Calu3 (cell line): ENCODE data around the gene TMC4. TPM values are rescaled to one million over a fixed set of nuclear protein-coding genes. Genes with fewer than 3 reads are reported as not detected.
"Not testable (repeated sequence)": the region's sequence is repeated elsewhere in the genome, so short reads cannot be mapped to it uniquely, and the experiment has no call there.

Experiments used
- Bru-seq: library from RNA; stranded (reverse); fragments of 400-500 nt; gene quantifications from one replicate; lab custom pipeline; 2021; lab: Mats Ljungman, UMichigan
- BruChase-seq, 2 experiments: library from RNA; stranded (reverse); fragments of 400-500 nt; gene quantifications; one replicate each; lab custom pipeline; 2021; lab: Mats Ljungman, UMichigan
- BruUV-seq: library from RNA; stranded (reverse); fragments of 400-500 nt; replicated peaks from 2 replicates; lab custom pipeline; 2021; lab: Mats Ljungman, UMichigan
- CTCF ChIA-PET: fragments of 300-600 bp; sonication (Branson Sonifier 250); formaldehyde crosslinking; loops from one replicate; lab custom pipeline; 2022; ENCODE audit warnings: antibody characterized with exemption; lab: Charles Lee
- DNase-seq: peaks from one replicate; pipeline ENCODE4 v3.0.0; 2022
- H3K27ac Mint-ChIP-seq: one replicate; pipeline ENCODE4 v1.8.0; 2022; ENCODE audit warnings: mixed read lengths; ENCODE audit not compliant: unreplicated experiment
- H3K27me3 Mint-ChIP-seq: one replicate; pipeline ENCODE4 v1.8.0; 2022; ENCODE audit warnings: mixed read lengths; ENCODE audit not compliant: unreplicated experiment
- H3K36me3 Mint-ChIP-seq: one replicate; pipeline ENCODE4 v1.8.0; 2022; ENCODE audit warnings: mild to moderate bottlenecking, moderate library complexity, mixed read lengths; ENCODE audit not compliant: insufficient read depth, unreplicated experiment
- H3K4me1 Mint-ChIP-seq: one replicate; pipeline ENCODE4 v1.8.0; 2022; ENCODE audit warnings: mild to moderate bottlenecking, low read depth, mixed read lengths; ENCODE audit not compliant: unreplicated experiment
- H3K4me3 Mint-ChIP-seq: one replicate; pipeline ENCODE4 v1.8.0; 2022; ENCODE audit warnings: mild to moderate bottlenecking, low read depth, moderate library complexity, mixed read lengths; ENCODE audit not compliant: unreplicated experiment
- H3K9me3 Mint-ChIP-seq: one replicate; pipeline ENCODE4 v1.8.0; 2022; ENCODE audit warnings: low read depth, mixed read lengths; ENCODE audit not compliant: unreplicated experiment
- intact Hi-C: fragments of 100-400 bp; cut with micrococcal nuclease; formaldehyde crosslinking; loops from one replicate; pipeline ENCODE4 v1.10.0; 2022; ENCODE audit not compliant: unreplicated experiment
- long read RNA-seq: library from polyadenylated mRNA; stranded (forward); transcript quantifications from one replicate; pipeline ENCODE4 v2.0.0, GENCODE V29; 2022
- total RNA-seq: library from RNA; stranded (reverse); gene quantifications from 2 replicates; pipeline ENCODE4 v1.2.3, GENCODE V29; 2022
- TF ChIP-seq, protein P1 (sequence below): fragments of 200-600 bp; IDR thresholded peaks from one replicate; pipeline ENCODE4 v1.8.0; 2022; ENCODE audit warnings: antibody characterized with exemption; ENCODE audit not compliant: unreplicated experiment

The TMC4 gene, protein sequence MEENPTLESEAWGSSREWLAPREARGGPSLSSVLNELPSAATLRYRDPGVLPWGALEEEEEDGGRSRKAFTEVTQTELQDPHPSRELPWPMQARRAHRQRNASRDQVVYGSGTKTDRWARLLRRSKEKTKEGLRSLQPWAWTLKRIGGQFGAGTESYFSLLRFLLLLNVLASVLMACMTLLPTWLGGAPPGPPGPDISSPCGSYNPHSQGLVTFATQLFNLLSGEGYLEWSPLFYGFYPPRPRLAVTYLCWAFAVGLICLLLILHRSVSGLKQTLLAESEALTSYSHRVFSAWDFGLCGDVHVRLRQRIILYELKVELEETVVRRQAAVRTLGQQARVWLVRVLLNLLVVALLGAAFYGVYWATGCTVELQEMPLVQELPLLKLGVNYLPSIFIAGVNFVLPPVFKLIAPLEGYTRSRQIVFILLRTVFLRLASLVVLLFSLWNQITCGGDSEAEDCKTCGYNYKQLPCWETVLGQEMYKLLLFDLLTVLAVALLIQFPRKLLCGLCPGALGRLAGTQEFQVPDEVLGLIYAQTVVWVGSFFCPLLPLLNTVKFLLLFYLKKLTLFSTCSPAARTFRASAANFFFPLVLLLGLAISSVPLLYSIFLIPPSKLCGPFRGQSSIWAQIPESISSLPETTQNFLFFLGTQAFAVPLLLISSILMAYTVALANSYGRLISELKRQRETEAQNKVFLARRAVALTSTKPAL
- 157 and 166 TPM in 2 replicates for total RNA-seq
- Bru-seq, nascent RNA = percentile 69 among the genes with signal in this experiment
- percentile 91 among the genes with signal in this experiment for BruChase-seq, experiment 1, labeled RNA remaining after a 6-hour chase
- percentile 91 among the genes with signal in this experiment for BruChase-seq, experiment 2, labeled RNA remaining after a 2-hour chase
- long read RNA-seq, transcript TMC4-210 (15 exons, 2,373 nt) = major isoform, 51 of 124 reads
- long read RNA-seq, partial matches to known transcripts = 27 of 124 reads
- long read RNA-seq, other reads (novel, unspliced or antisense) = 45 of 124 reads

DNA sequence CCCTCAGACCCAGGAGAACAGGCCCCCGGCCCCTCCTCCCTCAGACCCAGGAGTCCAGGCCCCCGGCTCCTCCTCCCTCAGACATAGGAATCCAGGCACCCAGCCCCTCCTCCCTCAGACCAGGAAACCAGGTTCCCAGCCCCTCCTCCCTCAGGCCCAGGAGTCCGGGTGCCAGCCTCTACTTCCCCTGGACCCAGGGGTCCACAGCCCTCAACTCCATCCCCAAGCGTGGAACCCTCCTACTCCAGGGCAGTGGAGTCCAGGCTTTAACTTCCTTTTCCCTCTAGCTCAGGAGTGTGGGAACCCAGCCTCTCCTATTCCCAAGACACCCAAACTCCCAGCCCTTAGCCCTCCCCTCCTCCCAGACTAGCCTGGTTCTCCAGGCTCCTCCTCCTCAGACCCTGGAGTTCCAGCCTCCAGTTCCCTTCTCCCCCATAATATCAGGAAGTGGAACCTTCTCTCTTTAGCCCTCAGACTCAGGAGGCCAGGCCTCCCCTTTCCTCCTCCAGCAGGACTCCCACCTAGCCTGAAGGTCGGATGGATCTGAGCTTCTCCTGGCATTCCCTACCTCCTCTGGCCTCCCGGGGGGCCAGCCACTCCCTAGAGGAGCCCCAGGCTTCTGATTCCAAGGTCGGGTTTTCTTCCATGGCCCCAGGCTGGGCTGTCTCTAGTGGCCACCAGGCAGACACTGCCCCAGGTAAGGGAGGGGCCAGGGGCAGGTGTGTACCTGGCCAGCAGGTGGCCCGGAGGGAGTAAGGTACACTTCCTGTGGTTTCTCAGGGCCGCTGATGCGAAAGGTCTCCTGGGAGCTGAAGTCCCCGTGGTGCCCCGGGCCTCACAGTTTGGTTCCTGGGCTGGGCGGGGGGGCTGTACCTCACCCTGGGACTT, at the start of gene TMC4:
Gene TMC4, minus strand, starts transcription at position 690 of the 888 bp plus-strand sequence. Its CDS starts 43 bp downstream, at position 647.
- CTCF ChIA-PET = interaction anchor here (0.6 to 3.5 kb wide), 11 partner anchors 10 to 204 kb away, joined by 3 to 35 read pairs (median 6); partner anchors contain the start of genes LENG1, MBOAT7, RPS9 and TSEN34
- no peaks in the 10 kb centered on the region for H3K9me3 Mint-ChIP-seq
- DNase-seq = peak; percentile 95
- H3K27ac Mint-ChIP-seq = peak within 1 kb of the TSS; percentile 95
- no peaks in the 10 kb centered on the region for H3K27me3 Mint-ChIP-seq
- intact Hi-C loops = loop anchor here (1.0 kb wide), 1 partner anchor 59 kb away; no protein-coding TSS in a partner anchor
- peaks cover 78% of the 10 kb centered on the region for H3K36me3 Mint-ChIP-seq
- H3K4me3 Mint-ChIP-seq = peak within 1 kb of the TSS; percentile 95
- TF ChIP-seq, protein P1, sequence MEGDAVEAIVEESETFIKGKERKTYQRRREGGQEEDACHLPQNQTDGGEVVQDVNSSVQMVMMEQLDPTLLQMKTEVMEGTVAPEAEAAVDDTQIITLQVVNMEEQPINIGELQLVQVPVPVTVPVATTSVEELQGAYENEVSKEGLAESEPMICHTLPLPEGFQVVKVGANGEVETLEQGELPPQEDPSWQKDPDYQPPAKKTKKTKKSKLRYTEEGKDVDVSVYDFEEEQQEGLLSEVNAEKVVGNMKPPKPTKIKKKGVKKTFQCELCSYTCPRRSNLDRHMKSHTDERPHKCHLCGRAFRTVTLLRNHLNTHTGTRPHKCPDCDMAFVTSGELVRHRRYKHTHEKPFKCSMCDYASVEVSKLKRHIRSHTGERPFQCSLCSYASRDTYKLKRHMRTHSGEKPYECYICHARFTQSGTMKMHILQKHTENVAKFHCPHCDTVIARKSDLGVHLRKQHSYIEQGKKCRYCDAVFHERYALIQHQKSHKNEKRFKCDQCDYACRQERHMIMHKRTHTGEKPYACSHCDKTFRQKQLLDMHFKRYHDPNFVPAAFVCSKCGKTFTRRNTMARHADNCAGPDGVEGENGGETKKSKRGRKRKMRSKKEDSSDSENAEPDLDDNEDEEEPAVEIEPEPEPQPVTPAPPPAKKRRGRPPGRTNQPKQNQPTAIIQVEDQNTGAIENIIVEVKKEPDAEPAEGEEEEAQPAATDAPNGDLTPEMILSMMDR = peak; percentile 83
- BruUV-seq = no TSS peak
- H3K4me1 Mint-ChIP-seq = no peaks in the 10 kb centered on the region

DNA sequence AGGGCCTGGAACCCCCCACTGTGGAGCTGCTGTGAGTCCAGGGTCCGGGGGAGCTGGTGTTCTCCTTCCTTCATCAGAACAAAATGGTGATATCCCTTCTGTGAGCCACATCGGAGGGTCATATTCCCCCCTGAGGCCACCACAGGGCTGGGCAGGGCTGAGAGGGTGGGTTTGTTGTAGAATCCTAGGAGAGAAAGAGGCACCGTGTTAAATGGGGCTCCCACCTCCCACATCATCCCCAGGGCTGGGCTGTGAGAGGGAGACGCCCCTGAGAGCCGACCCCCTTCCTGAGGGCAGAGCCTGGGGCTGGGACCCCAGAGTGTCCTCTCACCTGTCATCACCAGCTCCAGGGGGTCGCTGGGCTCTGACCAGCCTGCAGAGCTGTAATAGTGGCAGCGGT, 49.0 kb upstream of the TMC4 start:
- H3K36me3 Mint-ChIP-seq, CTCF ChIA-PET, H3K4me1 Mint-ChIP-seq, H3K9me3 Mint-ChIP-seq, H3K4me3 Mint-ChIP-seq, BruUV-seq, H3K27ac Mint-ChIP-seq, DNase-seq: not testable (repeated sequence)
- H3K27me3 Mint-ChIP-seq = peaks cover 79% of the 10 kb centered on the region
- intact Hi-C loops = loop anchor here (2.0 kb wide), 1 partner anchor 25 kb away; no protein-coding TSS in a partner anchor

DNA sequence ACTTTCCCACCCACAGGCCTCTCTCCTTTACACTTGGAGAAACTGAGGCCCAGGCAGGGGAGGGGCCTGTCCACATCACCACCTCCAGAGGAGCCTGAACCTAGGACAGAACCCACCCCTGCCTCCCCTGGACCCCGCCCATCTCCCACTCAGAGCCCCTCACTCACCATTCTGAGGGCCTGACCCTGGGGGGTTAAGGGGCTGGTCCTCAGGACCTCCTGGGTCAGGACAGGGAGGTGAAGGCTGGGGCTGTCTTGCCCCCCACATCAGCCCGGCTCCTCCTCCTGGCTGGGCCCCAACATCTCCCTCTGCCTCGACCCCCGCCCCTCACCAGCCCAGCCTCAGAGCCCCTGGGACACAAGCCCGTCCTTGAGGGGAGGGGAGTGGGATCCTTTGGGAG, 46.7 kb upstream of the TMC4 start:
- CTCF ChIA-PET, H3K36me3 Mint-ChIP-seq, BruUV-seq, H3K9me3 Mint-ChIP-seq, H3K4me1 Mint-ChIP-seq, intact Hi-C loops, H3K4me3 Mint-ChIP-seq, H3K27ac Mint-ChIP-seq, DNase-seq: not testable (repeated sequence)
- peaks cover 61% of the 10 kb centered on the region for H3K27me3 Mint-ChIP-seq

DNA sequence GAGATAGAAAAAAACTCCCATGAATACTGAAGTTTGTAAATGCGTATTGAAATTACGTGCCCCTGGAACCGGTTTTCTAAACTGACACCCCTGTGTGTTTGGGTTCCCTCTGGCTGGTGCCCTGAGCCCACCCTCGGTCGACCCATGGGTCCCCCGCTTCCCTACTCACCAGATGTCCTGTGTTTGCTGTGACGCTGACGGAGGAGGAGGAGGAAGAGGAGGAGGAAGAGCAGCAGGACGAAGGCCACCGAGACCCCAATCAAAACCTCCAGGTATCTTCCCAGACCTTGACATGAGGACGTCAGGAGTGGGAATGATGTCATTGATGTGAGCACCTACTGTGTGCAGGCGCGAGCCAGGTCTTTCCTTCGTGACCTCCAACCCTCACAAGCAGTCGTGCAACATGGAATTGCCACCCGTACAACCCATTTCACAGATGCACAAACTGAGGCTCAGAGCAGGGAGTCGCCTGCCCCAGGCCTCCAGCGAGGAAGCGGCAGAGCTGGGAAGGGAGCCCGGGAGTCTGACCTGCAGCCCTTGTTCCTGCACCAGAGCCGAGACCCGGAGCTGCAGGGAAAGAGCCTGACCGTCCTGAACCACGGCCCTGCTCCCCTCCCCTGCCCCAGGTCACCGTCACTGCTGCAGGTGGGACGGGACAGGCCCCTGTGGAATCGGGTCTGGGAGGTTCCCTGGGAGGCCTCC, 46.2 kb upstream of the TMC4 start:
- H3K27me3 Mint-ChIP-seq = peaks cover 55% of the 10 kb centered on the region
- CTCF ChIA-PET = no interaction called here
- no peaks in the 10 kb centered on the region for H3K9me3 Mint-ChIP-seq
- H3K4me1 Mint-ChIP-seq = no peaks in the 10 kb centered on the region
- H3K36me3 Mint-ChIP-seq = peaks cover 5% of the 10 kb centered on the region
- intact Hi-C loops = no loop called here
- no peak overlapping the region for H3K27ac Mint-ChIP-seq
- TF ChIP-seq, protein P1 = no peak
- no peak overlapping the region for H3K4me3 Mint-ChIP-seq
- no TSS peak for BruUV-seq
- DNase-seq = no peak
